Stomach (tissue), 9 donors: ENCODE measurements around the gene PHTF2. TPM values are rescaled to one million over a fixed set of nuclear protein-coding genes. Genes with fewer than 3 reads are reported as not detected.

Experiments used
- DNase-seq, 2 donors: peaks; one replicate each; pipeline versions ENCODE4 v3.0.0 to v3.0.0-alpha.2; 2013 to 2019
- H3K27ac ChIP-seq, 5 donors: fragments of 200-600 bp in 4 of 5; sonication (generic) in 4 of 5; one replicate each; pipeline ENCODE4 v1.5.1; 2013 to 2019; ENCODE audit warnings: mild to moderate bottlenecking in 1 of 5, moderate library complexity in 1 of 5
- H3K27me3 ChIP-seq, 3 donors: fragments of 200-600 bp; sonication (generic); one replicate each; pipeline ENCODE4 v1.5.1; 2017 to 2019; ENCODE audit warnings: mixed run types in 1 of 3
- H3K36me3 ChIP-seq, 4 donors: fragments of 200-600 bp; sonication (generic); 1 replicate in 3 of 4; 2 replicates in 1 of 4; pipeline ENCODE4 v1.5.1; 2016 to 2019
- H3K4me1 ChIP-seq, 4 donors: fragments of 200-600 bp; sonication (generic); one replicate each; pipeline ENCODE4 v1.5.1; 2016 to 2019
- H3K4me3 ChIP-seq, 4 donors: fragments of 200-600 bp; sonication (generic) in 3 of 4; one replicate each; pipeline ENCODE4 v1.5.1; 2016 to 2019; ENCODE audit warnings: mild to moderate bottlenecking in 1 of 4
- H3K9me3 ChIP-seq, 4 donors: fragments of 200-600 bp; sonication (generic); one replicate each; pipeline ENCODE4 v1.5.1; 2016 to 2019
- EP300 ChIP-seq: sonication (generic); formaldehyde crosslinking; IDR thresholded peaks from one replicate; pipeline ENCODE4 v1.6.1; 2017; ENCODE audit warnings: antibody characterized with exemption
- POLR2A ChIP-seq, 4 donors: fragments of 450-650 bp; IDR thresholded peaks; one replicate each; pipeline ENCODE4 v1.6.1; 2016; ENCODE audit warnings: antibody characterized with exemption in 4 of 4, control low read depth in 2 of 4, mild to moderate bottlenecking in 1 of 4, moderate library complexity in 1 of 4
- POLR2AphosphoS5 ChIP-seq, 3 donors: sonication (generic); formaldehyde crosslinking; IDR thresholded peaks; one replicate each; pipeline ENCODE4 v1.6.1; 2016; ENCODE audit warnings: antibody characterized with exemption in 3 of 3
- WGBS, 5 donors: extraction: QIAGEN DNeasy Blood & Tissue Kit in 3 of 5; methylation state at CpG; one replicate each; pipeline versions ENCODE4 v1.1.5 to v1.1.7; 2013 to 2018; 5-methylcytosine and 5-hydroxymethylcytosine counted together
- intact Hi-C: fragments of 100-400 bp; cut with DNase I; formaldehyde crosslinking; loops from one replicate; pipeline ENCODE4 v1.15.1; 2023; ENCODE audit warnings: low total_unique reads
- polyA plus RNA-seq, 3 donors: library from polyadenylated mRNA; stranded (reverse); fragments of 200-250 nt; gene quantifications; one replicate each; pipeline ENCODE4 v1.2.3, GENCODE V29; 2013
- total RNA-seq, 5 donors: library from RNA; depleted of rRNA; stranded (reverse); fragments of >200 nt; gene quantifications; one replicate each; pipeline versions ENCODE4 v1.1.0 to v1.2.3, GENCODE V29; 2014 to 2016
- TF ChIP-seq, protein P1 (sequence below), 7 experiments: fragments of 450-650 bp in 4 of 7; fragments of 200-600 bp in 3 of 7; sonication (generic) in 3 of 7; IDR thresholded peaks; one replicate each; pipeline ENCODE4 v1.5.1; 2016 to 2019; ENCODE audit warnings: antibody characterized with exemption in 7 of 7, control low read depth in 2 of 7, mild to moderate bottlenecking in 1 of 7
- donor health status: healthy with polysubstance abuse.
- donor health status: Bipolar disorder and iron deficiency.
- donor health status: healthy.

PHTF2 gene
- total and polyA plus RNA-seq, 8 donors: 2.0 to 42.9 (median 12.5) TPM

DNA sequence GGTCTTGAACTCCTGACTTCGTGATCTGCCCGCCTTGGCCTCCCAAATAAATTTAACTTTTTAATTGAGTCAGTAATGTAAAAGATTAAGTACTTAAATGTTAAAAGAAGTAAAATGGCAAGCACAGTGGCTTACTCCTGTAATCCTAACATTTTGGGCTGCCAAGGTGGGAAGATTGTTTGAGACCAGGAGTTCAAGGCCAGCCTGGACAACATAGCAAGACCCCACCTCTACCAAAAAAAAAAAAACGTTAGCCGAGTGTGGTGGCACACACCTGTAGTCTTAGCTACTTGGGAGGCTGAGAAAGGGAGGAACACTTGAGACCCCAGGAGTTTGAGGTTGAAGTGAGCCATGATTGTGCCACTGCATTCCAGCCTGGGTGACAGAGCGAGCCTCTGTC lies 26.1 kb downstream of the PHTF2 start:
- WGBS, 5 donors: 93 to 100% (median 97%) methylated on average over 5 of the region's 5 CpGs
- no peak overlapping the region for H3K27ac ChIP-seq
- peaks cover 13 to 43% (median 28%) of the 10 kb centered on the region in 4 donors for H3K9me3 ChIP-seq
- no peak for DNase-seq
- H3K36me3 ChIP-seq: peaks cover 0 to 10% (median 4%) of the 10 kb centered on the region in 4 donors
- TF ChIP-seq, protein P1, sequence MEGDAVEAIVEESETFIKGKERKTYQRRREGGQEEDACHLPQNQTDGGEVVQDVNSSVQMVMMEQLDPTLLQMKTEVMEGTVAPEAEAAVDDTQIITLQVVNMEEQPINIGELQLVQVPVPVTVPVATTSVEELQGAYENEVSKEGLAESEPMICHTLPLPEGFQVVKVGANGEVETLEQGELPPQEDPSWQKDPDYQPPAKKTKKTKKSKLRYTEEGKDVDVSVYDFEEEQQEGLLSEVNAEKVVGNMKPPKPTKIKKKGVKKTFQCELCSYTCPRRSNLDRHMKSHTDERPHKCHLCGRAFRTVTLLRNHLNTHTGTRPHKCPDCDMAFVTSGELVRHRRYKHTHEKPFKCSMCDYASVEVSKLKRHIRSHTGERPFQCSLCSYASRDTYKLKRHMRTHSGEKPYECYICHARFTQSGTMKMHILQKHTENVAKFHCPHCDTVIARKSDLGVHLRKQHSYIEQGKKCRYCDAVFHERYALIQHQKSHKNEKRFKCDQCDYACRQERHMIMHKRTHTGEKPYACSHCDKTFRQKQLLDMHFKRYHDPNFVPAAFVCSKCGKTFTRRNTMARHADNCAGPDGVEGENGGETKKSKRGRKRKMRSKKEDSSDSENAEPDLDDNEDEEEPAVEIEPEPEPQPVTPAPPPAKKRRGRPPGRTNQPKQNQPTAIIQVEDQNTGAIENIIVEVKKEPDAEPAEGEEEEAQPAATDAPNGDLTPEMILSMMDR (IDR thresholded peaks at IDR 0.05): no peak
- TF ChIP-seq EP300 (no peak), POLR2A (IDR thresholded peaks at IDR 0.05) (no peak), POLR2AphosphoS5 (IDR thresholded peaks at IDR 0.05) (no peak)
- intact Hi-C loops: no loop called here
- H3K4me1 ChIP-seq: no peaks in the 10 kb centered on the region
- no peak overlapping the region for H3K4me3 ChIP-seq
- no peaks in the 10 kb centered on the region for H3K27me3 ChIP-seq

GRCh38 chr7:77825131-77825530 lies 26.6 kb downstream of the PHTF2 start:
- H3K27ac ChIP-seq: no peak overlapping the region
- no peak overlapping the region for H3K4me3 ChIP-seq
- H3K36me3 ChIP-seq: peaks cover 0 to 6% (median 2%) of the 10 kb centered on the region in 4 donors
- WGBS, 5 donors: 87 to 97% (median 95%) methylated on average over 3 of the region's 3 CpGs
- peaks cover 12 to 38% (median 23%) of the 10 kb centered on the region in 4 donors for H3K9me3 ChIP-seq
- intact Hi-C loops: no loop called here
- DNase-seq: no peak
- H3K27me3 ChIP-seq: no peaks in the 10 kb centered on the region
- TF ChIP-seq, protein P1 (IDR thresholded peaks at IDR 0.05): no peak
- TF ChIP-seq EP300 (no peak), POLR2A (IDR thresholded peaks at IDR 0.05) (no peak), POLR2AphosphoS5 (IDR thresholded peaks at IDR 0.05) (no peak)
- no peaks in the 10 kb centered on the region for H3K4me1 ChIP-seq

- H3K4me1 ChIP-seq: no peaks in the 10 kb centered on the region
- no peaks in the 10 kb centered on the region for H3K36me3 ChIP-seq
- DNase-seq: no peak
- no peak overlapping the region for H3K4me3 ChIP-seq
- WGBS, 5 donors: 90 to 93% (median 93%) methylated on average over 2 of the region's 2 CpGs
- H3K9me3 ChIP-seq: peaks cover 5 to 26% (median 12%) of the 10 kb centered on the region in 4 donors
- intact Hi-C loops: no loop called here
- TF ChIP-seq, protein P1 (IDR thresholded peaks at IDR 0.05): no peak
- TF ChIP-seq POLR2A (IDR thresholded peaks at IDR 0.05) (no peak), EP300 (no peak), POLR2AphosphoS5 (IDR thresholded peaks at IDR 0.05) (no peak)
- H3K27me3 ChIP-seq: no peaks in the 10 kb centered on the region
- H3K27ac ChIP-seq: no peak overlapping the region
These were observed 27.7 kb downstream of the PHTF2 start for GRCh38 chr7:77826300-77826699.

- intact Hi-C loops: no loop called here
- 30 to 49% (median 39%) methylated on average over 2 of the region's 2 CpGs for WGBS, 5 donors
These were observed 29.4 kb downstream of the PHTF2 start for GRCh38 chr7:77827999-77828398.

More at GRCh38 chr7:77827999-77828398, 29.4 kb downstream of the PHTF2 start:
- Histone ChIP-seq H3K9me3 (peaks cover 0 to 13% (median 3%) of the 10 kb centered on the region in 4 donors), H3K36me3 (no peaks in the 10 kb centered on the region), H3K27ac (no peak overlapping the region), H3K4me3 (no peak overlapping the region), H3K27me3 (no peaks in the 10 kb centered on the region), H3K4me1 (no peaks in the 10 kb centered on the region)
- no peak for DNase-seq
- TF ChIP-seq, protein P1 (IDR thresholded peaks at IDR 0.05): no peak
- TF ChIP-seq POLR2A (IDR thresholded peaks at IDR 0.05) (no peak), POLR2AphosphoS5 (IDR thresholded peaks at IDR 0.05) (no peak), EP300 (no peak)
